UCSD-AML1 (cell line): Measurements from ENCODE around the gene DPYD.

Source experiments
- DNase-seq: peaks from one replicate; lab custom pipeline; 2025; ENCODE audit not compliant: unreplicated experiment; lab: John Stamatoyannopoulos, UW

Gene DPYD

DNA sequence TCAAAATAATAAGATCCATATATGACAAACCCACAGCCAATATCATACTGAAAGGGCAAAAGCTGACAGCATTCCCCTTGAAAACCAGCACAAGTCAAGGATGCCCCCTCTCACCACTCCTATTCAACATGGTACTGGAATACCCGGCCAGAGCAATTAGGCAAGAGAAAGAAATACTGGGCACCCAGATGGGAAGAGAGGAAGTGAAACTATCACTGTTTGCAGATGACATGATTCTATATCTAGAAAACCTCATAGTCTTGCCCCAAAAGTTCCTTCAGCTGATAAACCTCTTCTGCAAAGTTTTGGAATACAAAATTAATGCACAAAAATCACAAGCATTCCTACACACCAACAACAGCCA, 756.6 kb downstream of the DPYD start:
- DNase-seq, result no peak

DNA sequence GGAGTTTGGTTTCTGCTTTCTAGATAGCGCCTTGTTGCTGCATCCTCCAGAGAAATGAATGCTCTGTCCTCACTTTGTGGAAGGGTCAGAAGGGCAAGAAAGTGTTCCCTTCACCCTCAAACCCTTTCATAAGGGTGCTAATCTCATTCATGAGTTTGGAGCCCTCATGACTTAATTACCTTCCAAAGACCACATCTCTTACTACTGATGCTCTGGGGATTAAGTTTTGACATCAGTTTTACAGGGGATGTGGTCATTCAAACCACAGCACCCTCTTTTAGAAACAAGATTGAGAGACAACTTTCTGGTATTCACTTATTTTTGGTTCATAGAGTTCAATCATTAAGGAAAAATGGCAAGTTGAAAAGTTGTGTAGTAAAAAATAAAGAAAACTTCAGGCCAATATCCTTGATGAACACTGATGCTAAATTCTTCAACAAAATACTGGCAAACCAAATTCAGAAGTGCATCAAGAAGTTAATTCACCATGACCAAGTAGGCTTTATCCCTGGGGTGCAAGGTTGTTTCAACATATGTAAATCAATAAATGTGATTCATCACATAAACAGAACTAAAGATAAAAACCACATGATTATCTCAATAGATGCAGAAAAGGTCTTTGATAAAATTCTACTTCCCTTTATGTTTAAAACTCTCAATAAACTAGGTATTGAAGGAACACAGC, 757.1 kb downstream of the DPYD start:
- DNase-seq, result no peak

DNA sequence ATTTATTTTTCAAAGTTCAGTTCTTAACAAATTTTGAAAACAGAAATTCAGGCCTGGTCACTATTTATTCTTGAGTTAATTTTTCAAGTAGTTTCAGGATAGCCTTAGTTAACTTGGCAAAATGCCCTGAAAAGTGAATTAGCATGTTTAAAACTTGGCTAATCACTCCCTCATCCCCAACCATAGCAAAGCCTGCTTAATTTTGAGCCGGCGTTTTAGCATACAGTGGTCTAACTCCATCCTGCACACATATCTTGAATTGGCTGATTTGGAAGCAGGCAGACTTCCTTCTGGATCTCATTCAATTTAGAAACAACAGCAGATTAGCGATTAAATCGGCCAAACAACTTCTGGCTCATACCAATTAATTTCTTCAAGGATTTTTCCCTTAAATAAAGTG, 760.0 kb downstream of the DPYD start:
- no peak for DNase-seq

DNA sequence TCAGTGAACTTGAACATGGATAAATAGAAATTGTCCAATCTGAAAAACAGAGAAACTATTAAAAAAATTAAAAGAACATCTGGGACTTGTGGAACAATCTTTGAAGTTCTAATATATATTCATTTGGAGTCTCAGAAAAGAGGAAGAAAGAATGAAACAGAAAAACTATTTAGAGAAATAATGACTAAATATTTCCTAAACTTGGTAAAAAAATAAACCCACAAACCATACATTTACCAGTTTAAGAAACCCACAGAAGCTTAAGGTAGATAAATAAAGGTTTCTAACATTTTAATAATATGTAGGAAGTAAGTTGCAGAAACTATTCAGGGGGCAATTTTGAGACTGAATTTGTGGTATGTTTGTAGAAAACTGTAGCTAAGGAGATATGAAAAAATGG, 761.5 kb downstream of the DPYD start:
- no peak for DNase-seq

DNA sequence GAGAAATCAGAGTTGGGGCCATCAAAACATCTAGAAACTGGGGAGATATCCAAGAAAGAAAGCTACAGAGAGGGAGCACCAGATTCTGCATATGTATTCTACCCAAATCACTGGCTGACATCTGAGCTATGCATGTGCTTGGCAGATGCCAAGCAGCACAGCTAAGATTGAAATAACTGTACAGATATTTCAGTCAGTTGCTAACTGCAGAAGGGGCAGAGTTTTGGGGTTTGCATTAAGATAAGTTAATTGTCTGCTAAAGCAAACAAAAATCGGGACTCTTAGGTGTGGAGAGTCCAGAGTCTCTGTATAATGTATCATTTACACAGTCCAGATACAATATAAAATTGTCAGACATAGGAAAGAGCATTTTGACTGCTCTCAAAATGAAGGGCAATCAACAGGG, 762.1 kb downstream of the DPYD start:
- DNase-seq, result no peak

DNA sequence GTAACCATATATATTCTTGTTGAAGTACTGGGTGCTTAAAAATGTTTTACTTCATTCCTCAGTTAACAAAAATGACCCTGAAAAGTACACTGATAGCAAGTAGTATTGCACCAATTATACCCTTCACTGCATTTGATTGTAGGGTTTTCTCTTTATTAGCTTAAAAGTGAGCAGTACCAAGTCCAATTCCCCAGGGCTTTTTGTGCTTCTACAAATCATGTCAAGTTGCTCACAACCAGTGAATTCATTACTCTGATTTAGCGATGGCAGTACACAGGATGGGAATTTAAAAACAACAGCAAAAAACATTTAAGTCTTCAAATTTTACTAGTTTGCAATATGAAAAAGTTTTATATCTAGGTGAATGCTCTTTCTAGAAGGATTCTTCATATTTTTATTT, 762.8 kb downstream of the DPYD start:
- no peak for DNase-seq

DNA sequence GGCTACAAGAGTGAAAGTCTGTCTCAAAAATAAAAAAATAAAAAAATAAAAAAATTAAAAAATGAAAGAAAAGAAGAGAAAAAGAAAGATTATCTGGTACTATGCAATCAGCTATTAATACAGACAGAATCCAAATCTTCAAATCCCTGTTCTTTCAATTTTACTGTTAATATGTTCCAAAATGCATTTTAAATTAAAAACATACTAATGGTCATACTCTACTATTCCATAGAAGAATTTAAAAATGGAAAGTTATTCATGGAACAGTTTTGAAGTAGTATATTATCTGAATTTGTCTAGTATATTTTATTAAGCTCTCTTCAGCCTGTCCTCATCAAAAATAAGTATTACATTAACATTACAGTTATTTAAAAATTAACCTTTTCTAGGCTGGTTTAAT, 769.2 kb downstream of the DPYD start:
- no peak for DNase-seq

DNA sequence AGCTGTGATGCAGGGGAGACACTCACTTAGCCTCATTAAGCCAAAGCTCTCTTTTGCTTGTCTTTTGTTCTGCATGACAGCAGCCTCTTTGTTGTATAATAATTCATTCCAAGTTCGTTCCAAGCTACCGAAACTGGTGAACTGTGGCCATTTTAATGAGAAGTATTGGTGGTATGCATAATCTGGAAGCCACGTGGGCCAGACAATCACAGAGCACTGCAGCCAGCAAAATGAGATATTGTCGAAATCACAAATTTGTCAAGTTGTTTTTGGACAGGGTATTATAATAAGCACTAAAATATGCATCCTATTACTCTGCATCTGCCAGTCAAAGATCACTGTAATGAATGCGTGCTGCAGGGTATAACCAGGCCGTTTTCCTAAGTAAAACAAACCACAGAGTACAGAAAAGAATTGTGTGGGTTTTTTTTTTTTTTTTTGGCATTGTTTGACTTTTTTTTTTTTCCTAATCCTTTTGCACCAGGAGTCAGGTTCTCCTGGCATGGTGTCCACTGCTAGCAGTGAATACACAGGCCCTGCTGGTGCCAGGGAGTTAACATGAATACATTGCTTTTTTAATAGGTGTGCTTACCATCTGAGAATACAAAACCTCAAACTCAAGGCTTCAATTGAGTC, 775.4 kb downstream of the DPYD start:
- no peak for DNase-seq

DNA sequence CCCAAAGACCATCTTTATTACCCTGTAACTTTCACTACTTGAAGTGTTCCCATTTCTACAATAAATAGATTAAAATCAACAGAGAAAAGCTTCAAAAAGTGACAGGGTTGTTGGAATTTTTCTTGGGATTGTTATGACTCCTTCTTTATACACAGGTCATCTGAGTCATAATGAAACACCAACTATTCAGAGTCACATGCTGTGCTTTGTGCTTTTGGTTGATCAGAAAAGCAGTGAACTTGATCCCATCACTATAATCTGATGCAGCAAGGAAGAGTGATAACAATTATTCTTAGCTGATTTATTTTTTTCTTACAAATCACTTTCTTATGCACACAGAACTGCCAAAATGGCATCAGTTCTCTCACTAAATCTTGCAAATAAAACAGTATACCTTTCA, 776.3 kb downstream of the DPYD start:
- no peak for DNase-seq

DNA sequence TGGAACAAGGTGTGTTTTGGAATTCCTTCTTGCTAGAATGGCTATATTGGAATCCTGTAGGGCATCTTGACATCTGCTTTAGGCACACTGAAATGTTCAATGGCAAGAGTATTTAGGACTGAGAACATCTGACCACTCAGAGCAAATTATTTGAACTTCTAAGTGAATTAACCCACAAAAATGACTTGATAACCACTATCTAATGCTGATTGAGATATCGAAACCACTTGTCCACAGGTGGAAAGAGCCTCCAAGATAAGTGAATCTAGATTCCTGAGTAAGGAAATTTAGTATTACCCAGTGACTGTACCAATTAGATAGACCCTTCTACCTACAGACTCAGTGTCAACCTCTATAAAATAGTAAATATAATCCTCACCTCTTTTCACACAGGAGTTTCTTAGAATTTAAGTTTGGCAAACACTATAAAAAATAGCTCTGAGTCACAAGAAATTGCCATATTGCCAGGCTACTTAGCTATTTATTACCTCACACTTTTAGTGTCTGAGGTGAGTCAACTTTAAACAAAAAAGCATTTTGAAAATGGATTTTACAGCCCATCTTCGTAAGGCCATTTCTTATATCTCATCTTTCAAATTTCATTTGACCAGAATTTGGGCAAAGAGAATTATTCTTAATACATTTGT, 777.5 kb downstream of the DPYD start:
- no peak for DNase-seq

DNA sequence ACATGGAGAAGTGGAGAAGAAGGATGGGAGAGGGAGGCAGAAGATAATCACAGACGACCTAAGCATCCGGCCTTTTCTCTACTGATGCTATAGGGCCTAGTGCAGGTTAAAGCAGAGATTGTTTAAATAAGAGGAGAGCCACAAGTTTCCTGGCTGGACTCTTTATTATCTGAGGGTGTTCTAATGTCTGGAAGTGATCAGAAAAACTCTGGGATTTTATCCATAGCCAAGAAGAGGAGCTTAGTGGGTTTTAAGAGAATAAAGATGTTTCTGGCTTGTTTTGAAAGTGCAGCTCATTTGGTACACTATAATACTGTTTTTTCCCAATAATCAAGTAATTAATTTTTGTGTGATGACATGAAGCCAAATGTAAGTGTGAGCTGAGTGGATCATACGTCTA, 780.2 kb downstream of the DPYD start:
- DNase-seq, result no peak

DNA sequence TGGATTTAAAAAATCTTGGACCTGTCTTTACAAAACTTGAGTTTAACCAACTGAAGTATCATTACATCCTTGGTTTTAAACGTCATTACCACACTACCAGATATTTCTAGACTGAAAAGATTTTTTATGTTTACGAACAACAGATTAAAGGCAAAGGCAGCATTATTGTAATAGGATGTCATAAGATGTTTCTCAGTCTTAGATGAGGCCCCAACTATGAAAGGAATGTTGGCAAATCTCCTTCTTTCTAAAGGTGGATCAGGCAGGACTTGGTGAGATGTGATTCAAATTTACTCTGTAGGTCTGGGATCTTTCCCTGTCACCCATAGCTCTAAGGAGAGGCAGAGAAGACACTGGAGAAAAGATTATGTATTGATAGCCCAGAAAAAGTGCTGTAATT, 781.3 kb downstream of the DPYD start:
- no peak for DNase-seq

DNA sequence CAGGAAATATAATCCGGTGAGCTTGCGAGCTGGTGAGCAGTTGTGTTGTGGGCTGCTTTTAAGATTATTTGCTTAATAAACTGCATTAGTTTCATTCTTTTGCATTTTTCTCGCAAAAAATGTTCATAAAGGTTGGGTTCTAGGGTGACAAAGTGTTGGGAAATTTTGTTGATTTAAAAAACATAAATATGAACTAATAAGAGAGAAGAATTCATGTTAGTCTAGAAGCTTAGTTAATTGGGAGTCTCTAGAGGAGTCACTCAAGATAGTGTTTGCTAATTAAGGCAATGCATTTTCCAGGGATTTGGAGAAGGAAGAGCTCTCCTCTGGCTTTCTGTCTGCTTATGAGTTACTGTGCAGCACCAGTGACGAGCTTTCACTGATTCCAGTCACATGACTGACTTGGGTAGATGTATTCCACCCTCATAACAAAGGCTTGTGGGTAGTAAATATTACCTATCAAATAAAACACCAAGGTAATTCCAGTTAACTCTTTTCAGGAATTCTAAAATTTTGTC, 782.3 kb downstream of the DPYD start:
- DNase-seq, result no peak

DNA sequence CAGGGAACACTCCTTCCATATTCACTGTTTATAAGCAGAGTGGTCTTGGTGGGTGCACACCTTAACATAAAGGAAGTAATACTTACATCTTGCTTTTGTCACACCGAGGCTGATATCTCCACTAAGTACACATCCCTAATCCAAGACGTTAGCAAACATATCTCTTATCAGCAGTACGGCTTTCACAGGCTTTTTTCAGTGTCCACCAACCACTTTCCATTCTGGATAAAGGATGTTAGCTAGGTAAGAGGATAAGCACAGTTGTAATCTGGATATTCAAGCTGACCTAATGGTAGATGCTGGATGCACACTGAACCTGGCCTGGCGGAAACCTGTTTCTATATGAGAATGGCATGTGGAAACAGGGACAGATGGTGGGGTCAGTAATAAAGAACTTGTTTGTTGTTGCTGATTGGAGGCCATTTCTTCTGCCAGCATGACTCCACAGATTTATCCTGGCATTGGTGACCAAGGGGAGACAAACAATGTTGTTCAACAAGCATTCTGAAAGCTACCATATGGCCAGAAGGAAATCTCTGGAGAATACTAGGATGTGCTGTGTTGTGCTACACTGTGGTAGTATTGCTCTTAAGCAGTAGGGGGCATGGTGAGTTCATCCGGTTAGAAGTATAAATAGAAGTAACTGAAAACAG, 782.8 kb downstream of the DPYD start:
- DNase-seq, result no peak

DNA sequence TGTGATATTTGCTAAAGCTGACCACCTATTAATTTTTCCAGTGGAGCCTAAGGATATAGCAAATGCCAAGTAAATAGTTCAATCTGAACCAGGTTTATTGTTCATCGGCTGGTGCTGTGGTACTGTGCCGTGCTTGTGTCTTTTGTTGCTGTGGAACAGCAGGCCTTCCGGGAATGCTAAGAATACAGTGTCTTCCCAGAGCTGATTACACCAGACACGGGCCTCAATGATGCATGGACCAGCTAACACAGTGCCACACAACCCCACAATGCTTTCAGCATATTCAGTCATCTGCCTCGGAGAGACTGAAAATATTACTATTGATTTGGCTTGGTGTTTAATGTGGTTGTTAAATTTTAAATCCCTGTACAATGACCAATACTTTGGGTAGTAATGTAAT, 783.8 kb downstream of the DPYD start:
- no peak for DNase-seq

DNA sequence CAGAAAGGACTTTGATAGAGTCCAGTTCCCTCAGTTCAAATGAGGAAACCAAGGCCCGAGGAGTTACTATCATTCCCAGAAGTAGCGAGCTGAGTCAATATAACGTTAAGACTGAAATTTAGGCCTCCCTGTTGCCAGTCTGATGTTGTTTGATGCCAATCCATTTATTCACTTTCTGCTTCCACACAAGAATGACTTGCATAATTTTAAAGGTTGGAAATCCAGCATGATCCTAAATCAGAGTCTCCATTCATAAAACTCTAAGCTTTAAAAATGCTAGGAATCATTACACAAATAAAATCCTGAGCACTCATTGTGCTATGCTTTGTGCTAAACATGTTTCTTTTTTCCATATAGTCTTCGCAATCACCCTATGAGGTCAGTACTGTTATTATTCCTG, 784.9 kb downstream of the DPYD start:
- no peak for DNase-seq

DNA sequence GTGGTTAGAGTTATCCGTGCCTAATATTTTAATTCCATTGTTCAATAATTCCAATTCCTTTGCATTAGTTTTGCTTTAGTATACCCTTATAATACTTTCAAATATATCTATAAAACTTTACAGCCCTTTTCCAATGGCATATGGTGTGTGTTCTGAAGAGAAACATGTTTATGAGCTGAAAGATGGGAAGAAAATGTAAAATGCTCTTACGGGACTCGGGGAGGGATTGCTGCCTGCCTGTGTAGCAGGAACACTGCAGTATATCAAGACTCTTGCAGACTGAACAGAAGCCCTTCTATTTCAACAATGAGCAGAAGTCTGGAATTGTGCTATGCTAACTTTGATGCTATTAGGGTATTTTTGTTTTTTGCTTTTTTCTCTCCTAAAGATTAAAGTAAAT, 792.4 kb downstream of the DPYD start:
- DNase-seq, result no peak

DNA sequence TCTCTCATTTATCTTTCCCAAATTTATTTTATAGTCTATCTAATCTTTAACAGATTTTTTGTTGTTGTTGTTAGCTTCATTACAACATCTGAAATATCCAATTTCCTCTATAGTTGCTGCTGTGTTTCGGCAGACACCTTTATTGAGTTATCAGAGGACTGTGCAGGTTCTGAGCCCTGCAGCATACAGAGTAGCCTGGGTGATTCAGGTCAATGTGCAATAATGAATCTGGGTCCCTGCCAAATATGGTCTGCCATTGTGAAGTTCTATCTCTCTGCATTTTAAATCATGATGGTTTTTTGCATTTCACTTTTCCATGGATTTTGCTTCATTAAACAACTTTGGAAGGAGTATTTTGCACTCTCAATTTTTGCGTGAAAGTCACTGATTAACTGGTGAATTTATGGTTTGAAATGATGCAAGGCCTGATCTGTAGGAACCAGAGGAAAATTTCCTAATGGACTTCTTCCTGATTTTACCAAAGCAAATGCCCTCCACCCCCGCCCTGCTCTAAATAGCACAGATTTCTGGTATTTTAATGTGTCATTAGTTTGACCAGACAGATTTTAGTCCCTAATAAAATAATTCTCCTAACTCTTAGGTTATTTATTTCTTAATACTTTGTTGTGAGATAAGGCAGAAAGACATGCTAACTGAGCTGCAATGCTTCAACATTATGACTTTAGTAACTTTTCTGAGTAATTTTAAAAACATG, 797.0 kb downstream of the DPYD start:
- no peak for DNase-seq

DNA sequence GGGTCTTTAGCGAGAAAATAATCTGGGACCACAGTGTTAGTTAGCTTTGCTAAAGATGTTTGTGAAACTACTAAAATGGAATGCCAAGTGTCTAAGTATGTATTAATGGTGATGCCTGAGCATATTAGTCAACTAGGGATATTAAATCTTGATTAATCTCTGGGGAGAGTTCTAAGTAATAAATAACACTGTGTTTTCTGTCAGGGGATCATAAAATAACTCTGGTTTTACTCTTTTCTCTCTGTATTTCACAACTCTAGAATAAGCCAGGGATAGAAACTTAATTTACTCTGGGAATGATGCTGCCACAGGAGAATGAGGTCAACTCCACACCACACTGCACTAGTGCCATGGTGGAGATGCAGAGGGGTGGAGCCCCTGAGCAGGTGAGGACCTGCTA, 800.0 kb downstream of the DPYD start:
- no peak for DNase-seq

DNA sequence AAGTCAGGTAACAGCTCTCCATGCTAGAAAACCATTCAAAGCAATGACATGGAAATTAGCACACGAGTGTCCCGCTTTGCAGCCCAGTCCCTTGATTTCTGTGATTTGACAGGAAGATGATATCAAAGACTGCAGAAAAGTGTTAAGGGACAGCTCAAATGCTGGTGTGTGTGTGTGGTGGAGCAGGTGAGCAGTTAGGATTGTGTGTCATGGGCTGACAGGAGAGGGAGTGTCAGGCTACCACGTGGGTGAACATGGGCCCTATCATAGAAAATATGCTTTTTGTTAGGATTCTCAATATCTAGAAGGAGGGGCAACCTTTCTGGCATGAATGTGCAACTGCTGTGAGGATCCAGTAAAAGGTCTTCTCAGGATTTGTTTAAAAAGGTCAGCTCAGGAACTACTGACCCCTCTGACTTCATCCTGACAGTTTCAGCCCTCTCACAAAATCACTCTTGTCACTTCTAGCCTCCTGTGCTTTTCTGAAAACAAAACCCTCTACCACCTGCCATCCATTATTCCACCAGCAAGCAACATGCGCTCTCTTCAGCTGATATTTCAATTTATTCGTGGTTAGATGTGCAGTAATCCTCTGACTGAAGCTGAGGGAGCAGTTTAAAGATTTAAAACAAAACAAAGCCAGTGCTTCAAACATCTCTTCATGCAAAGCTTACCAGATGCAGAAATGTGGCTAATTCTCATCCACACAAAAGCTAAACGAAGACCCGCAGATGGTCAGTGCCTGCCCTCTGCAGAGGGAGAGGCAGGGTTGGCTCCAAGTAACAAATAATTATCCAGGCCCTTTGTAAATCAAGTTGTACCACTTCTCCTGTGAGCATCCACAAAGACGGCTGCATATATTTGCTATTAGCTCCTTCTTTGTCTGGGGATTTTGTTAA, 801.3 kb downstream of the DPYD start:
- no peak for DNase-seq
